ENCODE measurements around the gene GPR65.
"Not testable (repeated sequence)": the region's sequence is repeated elsewhere in the genome, so short reads cannot be mapped to it uniquely, and the experiment has no call there.

The GPR65 gene

GRCh38 chr14:88004506-88005036, 364 bp upstream of the GPR65 start:
- no peak for DNase-seq

- DNase-seq = peak; percentile 86
These were observed 1.3 kb downstream of the GPR65 start for GRCh38 chr14:88005978-88006851.

- no peak for DNase-seq
These were observed 2.7 kb downstream of the GPR65 start for GRCh38 chr14:88007608-88008007.

- no peak for DNase-seq
These were observed 3.3 kb downstream of the GPR65 start for GRCh38 chr14:88008039-88008742.

- DNase-seq = no peak
These were observed 4.6 kb downstream of the GPR65 start for GRCh38 chr14:88009486-88009885.

- no peak for DNase-seq
These were observed 5.4 kb downstream of the GPR65 start for GRCh38 chr14:88010331-88010730.

- DNase-seq = no peak
These were observed 7.6 kb downstream of the GPR65 start for GRCh38 chr14:88012495-88012894.

GRCh38 chr14:88013750-88014349, 8.9 kb downstream of the GPR65 start:
- DNase-seq = peak; percentile 68

- no peak for DNase-seq
These were observed 11.8 kb downstream of the GPR65 start for GRCh38 chr14:88016768-88017167.

- DNase-seq = no peak
These were observed 12.6 kb downstream of the GPR65 start for GRCh38 chr14:88017535-88017934.

GRCh38 chr14:88023658-88024187, 18.8 kb downstream of the GPR65 start:
- DNase-seq = no peak

GRCh38 chr14:88024252-88025086, 19.5 kb downstream of the GPR65 start:
- not testable (repeated sequence) for DNase-seq

GRCh38 chr14:88025313-88025712, 20.4 kb downstream of the GPR65 start:
- DNase-seq = no peak

- DNase-seq = no peak
These were observed 22.0 kb downstream of the GPR65 start for GRCh38 chr14:88026890-88027289.

- DNase-seq = no peak
These were observed 24.6 kb downstream of the GPR65 start for GRCh38 chr14:88029500-88029899.

- DNase-seq = no peak
These were observed 25.1 kb downstream of the GPR65 start for GRCh38 chr14:88030079-88030478.

GRCh38 chr14:88030892-88031291, 26.0 kb downstream of the GPR65 start:
- no peak for DNase-seq

GRCh38 chr14:88032373-88032772, 27.4 kb downstream of the GPR65 start:
- no peak for DNase-seq

- no peak for DNase-seq
These were observed 29.1 kb downstream of the GPR65 start for GRCh38 chr14:88034076-88034475.

GRCh38 chr14:88036422-88036821, 31.5 kb downstream of the GPR65 start:
- no peak for DNase-seq

GRCh38 chr14:88037325-88037724, 32.4 kb downstream of the GPR65 start:
- no peak for DNase-seq

- DNase-seq = no peak
These were observed 34.3 kb downstream of the GPR65 start for GRCh38 chr14:88039197-88039596.
